ENCODE data around the gene OR12D1.

OR12D1 gene

GRCh38 chr6:29465279-29465678 lies 50.6 kb downstream of the OR12D1 start:
- DNase-seq (ENCODE audit: low spot score) (no peak), FAIRE-seq (peak; percentile 62)

GRCh38 chr6:29465801-29466200 lies 51.1 kb downstream of the OR12D1 start:
- DNase-seq (ENCODE audit: low spot score) (no peak), FAIRE-seq (no peak)

DNA sequence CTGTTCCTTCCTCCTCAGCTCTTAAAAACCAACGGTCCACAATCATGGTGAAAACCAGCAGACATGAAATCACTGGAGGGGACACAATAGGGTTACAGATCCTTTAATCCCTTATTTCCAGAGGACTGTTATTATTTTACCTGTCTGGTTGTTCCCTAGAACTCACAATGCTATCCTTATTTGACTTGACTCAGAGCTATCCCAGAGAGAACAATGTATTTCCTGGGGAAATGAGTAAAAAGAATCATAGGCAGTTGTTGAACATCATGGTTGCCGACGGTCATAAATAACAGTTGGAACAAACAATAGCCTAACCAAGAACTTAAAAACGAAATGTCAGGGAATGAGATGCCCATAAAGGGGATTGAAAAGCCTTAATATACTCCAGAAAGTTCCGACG lies 51.5 kb downstream of the OR12D1 start:
- no peak for FAIRE-seq
- DNase-seq (ENCODE audit: low spot score): no peak
